Upper lobe of left lung (tissue), 6 donors: ENCODE data around the gene SAMD4A. TPM values are rescaled to one million over a fixed set of nuclear protein-coding genes. Genes with fewer than 3 reads are reported as not detected.

Experiments
- ATAC-seq, 2 donors: fragments of 200-7000 bp; cut with Tn5 transposase; one replicate each; pipeline ENCODE4 v1.9.1; 2022; ENCODE audit warnings: mild to moderate bottlenecking in 2 of 2, moderate library complexity in 2 of 2; ENCODE audit not compliant: low FRiP score in 2 of 2
- DNase-seq, 2 donors: peaks; one replicate each; pipeline ENCODE4 v3.0.0-alpha.2; 2019 to 2020
- H3K27ac ChIP-seq, 4 donors: fragments of 200-600 bp; sonication (generic); one replicate each; pipeline ENCODE4 v1.5.1; 2016 to 2019
- H3K27me3 ChIP-seq, 4 donors: fragments of 200-600 bp; sonication (generic); one replicate each; pipeline ENCODE4 v1.5.1; 2017 to 2019
- H3K36me3 ChIP-seq, 4 donors: fragments of 200-600 bp; sonication (generic); one replicate each; pipeline ENCODE4 v1.5.1; 2016 to 2019
- H3K4me1 ChIP-seq, 4 donors: fragments of 200-600 bp; sonication (generic); one replicate each; pipeline ENCODE4 v1.5.1; 2018 to 2019
- H3K4me3 ChIP-seq, 4 donors: fragments of 200-600 bp; sonication (generic); one replicate each; pipeline ENCODE4 v1.5.1; 2017 to 2019; ENCODE audit warnings: mild to moderate bottlenecking in 2 of 4, moderate library complexity in 1 of 4
- H3K9me3 ChIP-seq, 4 donors: fragments of 200-600 bp; sonication (generic); one replicate each; pipeline ENCODE4 v1.5.1; 2018 to 2019
- CTCF ChIP-seq, 6 experiments: fragments of 450-650 bp in 4 of 6; fragments of 200-600 bp in 2 of 6; sonication (generic) in 2 of 6; IDR thresholded peaks; one replicate each; pipeline ENCODE4 v1.5.1; 2016 to 2019; ENCODE audit warnings: antibody characterized with exemption in 6 of 6
- EP300 ChIP-seq, 4 donors: sonication (generic); formaldehyde crosslinking; IDR thresholded peaks; one replicate each; pipeline ENCODE4 v1.5.1; 2017; ENCODE audit warnings: antibody characterized with exemption in 4 of 4, control low read depth in 2 of 4
- POLR2A ChIP-seq, 4 donors: fragments of 450-650 bp; IDR thresholded peaks; one replicate each; pipeline ENCODE4 v1.5.1; 2016 to 2017; ENCODE audit warnings: antibody characterized with exemption in 4 of 4, mild to moderate bottlenecking in 2 of 4
- POLR2AphosphoS5 ChIP-seq, 2 donors: sonication (generic); formaldehyde crosslinking; IDR thresholded peaks; one replicate each; pipeline ENCODE4 v1.5.1; 2017; ENCODE audit warnings: antibody characterized with exemption in 2 of 2
- WGBS, 2 donors: methylation state at CpG; one replicate each; pipeline ENCODE4 v1.1.5; 2017 to 2018; 5-methylcytosine and 5-hydroxymethylcytosine counted together
- total RNA-seq, 6 donors: library from RNA; depleted of rRNA in 4 of 6; stranded (reverse); fragments of >200 nt in 4 of 6; gene quantifications; one replicate each; pipeline versions ENCODE4 v1.1.0 to v1.2.1, GENCODE V29; 2016 to 2021
- donor health status: DM: no; HTN: no; CAD: no; lungs with moderate emphysema.
- donor health status: DM: no; HTN: yes; CAD: no; lungs with severe emphysema.

The SAMD4A gene
- total RNA-seq, 6 donors from 2014 or later = 26.0 to 68.3 (median 37.0) TPM

GRCh38 chr14:54722791-54723432 is 156.0 kb downstream of the SAMD4A start:
- TF ChIP-seq CTCF (IDR thresholded peaks at IDR 0.05) = peak in 2 of 6 experiments; percentile 13 to 26
- no peak for TF ChIP-seq EP300 (IDR thresholded peaks at IDR 0.05)
- DNase-seq = no peak
- no peak overlapping the region for H3K27ac ChIP-seq
- ATAC-seq = peak in 1 of 2 donors; percentile 45
- H3K4me1 ChIP-seq = peaks cover 0 to 5% (median 0%) of the 10 kb centered on the region in 4 donors
- H3K9me3 ChIP-seq = no peaks in the 10 kb centered on the region
- H3K4me3 ChIP-seq = no peak overlapping the region
- 73 to 76% methylated on average over 4 of the region's 4 CpGs for WGBS, 2 donors
- no peaks in the 10 kb centered on the region for H3K27me3 ChIP-seq
- no peaks in the 10 kb centered on the region for H3K36me3 ChIP-seq

DNA sequence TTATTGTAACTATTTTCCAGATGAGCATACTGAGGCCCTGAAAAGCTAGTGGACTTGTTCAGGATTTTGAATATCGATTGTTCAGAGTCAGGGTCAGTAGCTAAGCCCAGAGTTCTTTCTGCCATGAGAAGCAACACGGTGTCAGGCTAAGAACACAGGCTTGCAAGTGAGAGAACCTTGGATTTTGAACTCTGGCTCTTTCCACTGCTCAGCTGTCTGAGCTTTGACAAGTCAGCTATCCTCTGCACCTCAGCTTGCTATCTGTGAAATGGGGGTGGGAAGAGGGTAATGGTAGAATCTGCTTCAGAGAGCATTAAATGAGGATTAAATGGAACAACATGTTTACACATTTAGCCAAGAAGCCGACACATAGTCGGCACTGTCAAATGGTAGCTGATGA is 157.2 kb downstream of the SAMD4A start:
- Histone ChIP-seq H3K27me3 (no peaks in the 10 kb centered on the region), H3K27ac (no peak overlapping the region), H3K4me3 (no peak overlapping the region), H3K36me3 (no peaks in the 10 kb centered on the region), H3K4me1 (peaks cover 0 to 5% (median 0%) of the 10 kb centered on the region in 4 donors), H3K9me3 (no peaks in the 10 kb centered on the region)
- TF ChIP-seq POLR2A (IDR thresholded peaks at IDR 0.05) (no peak), CTCF (IDR thresholded peaks at IDR 0.05) (no peak), EP300 (IDR thresholded peaks at IDR 0.05) (no peak)
- ATAC-seq (no peak), DNase-seq (no peak)
- WGBS, 2 donors = 62 to 79% methylated on average over 4 of the region's 4 CpGs

- ATAC-seq = no peak
- no peak overlapping the region for H3K4me3 ChIP-seq
- H3K27ac ChIP-seq = no peak overlapping the region
- peaks cover 0 to 8% (median 2%) of the 10 kb centered on the region in 4 donors for H3K4me1 ChIP-seq
- H3K27me3 ChIP-seq = no peaks in the 10 kb centered on the region
- H3K36me3 ChIP-seq = no peaks in the 10 kb centered on the region
- no peaks in the 10 kb centered on the region for H3K9me3 ChIP-seq
- WGBS, 2 donors = 82% methylated on average over 5 of the region's 5 CpGs
- no peak for DNase-seq
- TF ChIP-seq POLR2A (IDR thresholded peaks at IDR 0.05) (no peak), EP300 (IDR thresholded peaks at IDR 0.05) (no peak), CTCF (IDR thresholded peaks at IDR 0.05) (no peak), POLR2AphosphoS5 (IDR thresholded peaks at IDR 0.05) (no peak)
These were observed 157.9 kb downstream of the SAMD4A start for GRCh38 chr14:54724676-54725325.

DNA sequence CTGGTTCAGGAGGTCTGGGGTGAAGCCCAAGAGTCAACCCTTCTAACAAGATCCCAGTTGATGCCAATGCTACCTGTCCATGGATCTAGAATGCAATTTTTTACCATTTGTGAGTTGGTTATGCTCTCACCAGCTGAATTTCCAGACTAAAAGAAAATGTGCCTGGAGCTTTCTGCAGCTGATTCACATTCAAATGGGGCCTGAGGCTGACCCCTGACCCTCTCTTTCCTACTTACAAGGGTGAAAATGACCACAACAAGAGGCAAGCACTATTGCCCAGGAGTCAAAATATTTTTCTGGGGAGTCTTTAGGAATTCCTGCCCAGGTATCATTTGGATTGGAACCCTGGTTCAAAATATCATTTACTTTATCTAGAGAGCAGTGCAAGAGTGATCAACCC is 159.1 kb downstream of the SAMD4A start:
- H3K27me3 ChIP-seq = no peaks in the 10 kb centered on the region
- H3K4me1 ChIP-seq = peaks cover 3 to 14% (median 10%) of the 10 kb centered on the region in 4 donors
- no peak overlapping the region for H3K27ac ChIP-seq
- no peaks in the 10 kb centered on the region for H3K9me3 ChIP-seq
- no peak for TF ChIP-seq CTCF (IDR thresholded peaks at IDR 0.05)
- no peak for TF ChIP-seq POLR2AphosphoS5 (IDR thresholded peaks at IDR 0.05)
- no peak for TF ChIP-seq POLR2A (IDR thresholded peaks at IDR 0.05)
- no peak for TF ChIP-seq EP300 (IDR thresholded peaks at IDR 0.05)
- ATAC-seq = no peak
- no peaks in the 10 kb centered on the region for H3K36me3 ChIP-seq
- DNase-seq = no peak
- no peak overlapping the region for H3K4me3 ChIP-seq

DNA sequence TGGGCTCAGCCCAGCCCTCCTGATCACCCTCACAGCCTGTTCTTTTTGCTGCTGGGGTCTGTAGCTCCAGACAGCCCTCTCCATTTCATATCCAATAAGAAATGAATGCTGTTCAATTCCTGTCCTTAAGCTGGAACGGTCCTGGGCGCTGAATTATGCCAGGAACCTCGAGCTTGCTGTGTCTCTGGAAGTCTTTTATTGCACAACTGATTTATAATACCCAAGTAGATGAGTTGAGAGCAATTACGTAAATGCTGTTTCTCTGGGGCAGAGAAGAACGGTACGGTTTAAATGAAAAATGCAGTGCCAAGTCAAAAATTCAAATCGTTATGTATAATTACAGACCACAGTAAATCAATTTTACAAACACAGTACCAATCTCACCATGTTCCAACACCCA is 161.0 kb downstream of the SAMD4A start:
- Histone ChIP-seq H3K9me3 (no peaks in the 10 kb centered on the region), H3K27me3 (no peaks in the 10 kb centered on the region), H3K4me3 (no peak overlapping the region), H3K36me3 (no peaks in the 10 kb centered on the region), H3K4me1 (peaks cover 3 to 14% (median 11%) of the 10 kb centered on the region in 4 donors), H3K27ac (no peak overlapping the region)
- DNase-seq = no peak
- TF ChIP-seq CTCF (IDR thresholded peaks at IDR 0.05) (no peak), POLR2AphosphoS5 (IDR thresholded peaks at IDR 0.05) (no peak), POLR2A (IDR thresholded peaks at IDR 0.05) (no peak), EP300 (IDR thresholded peaks at IDR 0.05) (no peak)
- WGBS, 2 donors = 77 to 79% methylated on average over 7 of the region's 7 CpGs
- no peak for ATAC-seq
